ENCODE measurements around the gene CCDC3. TPM values are rescaled to one million over a fixed set of nuclear protein-coding genes. Genes with fewer than 3 reads are reported as not detected.

Gene CCDC3
- total and polyA plus RNA-seq, 2 of the 4 experiments (the other 2 are of a cell fraction), result 0.29 to 0.36 TPM

GRCh38 chr10:12928571-12928970, 72.9 kb downstream of the CCDC3 start:
- no peak overlapping the region for H4K5ac ChIP-seq (ENCODE audit: low read depth, low read length)
- H2AK5ac ChIP-seq (ENCODE audit: low read depth, low read length), result no peak overlapping the region
- in situ Hi-C loops (cut with MboI; ENCODE audit: low sequenced_read_pairs) (no loop called here), intact Hi-C loops (cut with micrococcal nuclease) (no loop called here), dilution Hi-C loops (cut with HindIII; ENCODE audit: low sequenced_read_pairs, unreplicated experiment) (no loop called here)
- no peak for ATAC-seq (ENCODE audit: low read depth)
- no peak overlapping the region for H3K4ac ChIP-seq (ENCODE audit: low read depth, low read length)
- no peaks in the 10 kb centered on the region; the same call in 1 of the 2 replicates for H3K27me3 ChIP-seq (ENCODE audit: control insufficient read depth, insufficient read depth, low read length)
- no peak overlapping the region for H2BK20ac ChIP-seq (ENCODE audit: low read depth, low read length)
- ChIA-PET POLR2A (ENCODE audit: unreplicated experiment) (no interaction called here), CTCF (no interaction called here)
- no peaks in the 10 kb centered on the region for H3K36me3 ChIP-seq (ENCODE audit: control insufficient read depth, insufficient read depth, low read length)
- no peaks in the 10 kb centered on the region for H3K9me1 ChIP-seq (ENCODE audit: insufficient read depth, low read length)
- no peak overlapping the region for H2BK15ac ChIP-seq (ENCODE audit: low read depth, low read length)
- no peak overlapping the region for H2AK9ac ChIP-seq (replicated peaks; ENCODE audit: low read depth, low read length, poor library complexity)
- no peak overlapping the region for H4K8ac ChIP-seq (ENCODE audit: low read depth in 2 of 2, low read length in 2 of 2)
- H4K91ac ChIP-seq (ENCODE audit: insufficient read depth, low read depth, low read length), result no peak overlapping the region
- no peak overlapping the region for H3K4me2 ChIP-seq (ENCODE audit: low read depth, low read length)
- no peak overlapping the region for H2BK120ac ChIP-seq (ENCODE audit: low read depth, low read length)
- H2AFZ ChIP-seq (replicated peaks; ENCODE audit: low read length, poor library complexity), result no peak overlapping the region
- no CpG with 5 or more reads among the region's 6 CpGs for WGBS, 2 experiments (ENCODE audit: extremely low coverage in 2 of 2, insufficient read length in 1 of 2)
- H3K4me3 ChIP-seq (ENCODE audit: insufficient read depth, low read depth, low read length), result no peak overlapping the region
- no peaks in the 10 kb centered on the region for H3K79me1 ChIP-seq (ENCODE audit: low read depth in 1 of 2, low read length in 2 of 2)
- no peak overlapping the region for H3K23ac ChIP-seq (ENCODE audit: low read depth, low read length)
- H3K4me1 ChIP-seq (ENCODE audit: control insufficient read depth, insufficient read depth, low read length), result no peaks in the 10 kb centered on the region
- H4K20me1 ChIP-seq (ENCODE audit: insufficient read depth, low read length), result no peaks in the 10 kb centered on the region
- no peak overlapping the region for H3K9ac ChIP-seq (ENCODE audit: low read depth, low read length)
- H3K14ac ChIP-seq (replicated peaks; ENCODE audit: low read depth, low read length), result no peak overlapping the region
- no TSS peak for BruUV-seq (replicated peaks)
- no peak overlapping the region for H3K56ac ChIP-seq (ENCODE audit: extremely low read depth, insufficient read depth, low read length)
- H3K27ac ChIP-seq (ENCODE audit: insufficient read depth, low read length), result no peak overlapping the region
- H3K9me3 ChIP-seq (ENCODE audit: control insufficient read depth, insufficient read depth, low read length), result peaks cover 1% of the 10 kb centered on the region; the same call in 1 of the 2 replicates
- no peak for DNase-seq
- H3K18ac ChIP-seq (ENCODE audit: low read depth, low read length), result no peak overlapping the region
- H2BK5ac ChIP-seq (ENCODE audit: low read depth, low read length, poor library complexity, severe bottlenecking), result no peak overlapping the region
- TF ChIP-seq FOS (IDR thresholded peaks at IDR 0.05; ENCODE audit: low read depth, low read length), result no peak
- no peak for TF ChIP-seq USF2 (IDR thresholded peaks at IDR 0.05; ENCODE audit: low read depth, low read length)
- TF ChIP-seq, protein P1, sequence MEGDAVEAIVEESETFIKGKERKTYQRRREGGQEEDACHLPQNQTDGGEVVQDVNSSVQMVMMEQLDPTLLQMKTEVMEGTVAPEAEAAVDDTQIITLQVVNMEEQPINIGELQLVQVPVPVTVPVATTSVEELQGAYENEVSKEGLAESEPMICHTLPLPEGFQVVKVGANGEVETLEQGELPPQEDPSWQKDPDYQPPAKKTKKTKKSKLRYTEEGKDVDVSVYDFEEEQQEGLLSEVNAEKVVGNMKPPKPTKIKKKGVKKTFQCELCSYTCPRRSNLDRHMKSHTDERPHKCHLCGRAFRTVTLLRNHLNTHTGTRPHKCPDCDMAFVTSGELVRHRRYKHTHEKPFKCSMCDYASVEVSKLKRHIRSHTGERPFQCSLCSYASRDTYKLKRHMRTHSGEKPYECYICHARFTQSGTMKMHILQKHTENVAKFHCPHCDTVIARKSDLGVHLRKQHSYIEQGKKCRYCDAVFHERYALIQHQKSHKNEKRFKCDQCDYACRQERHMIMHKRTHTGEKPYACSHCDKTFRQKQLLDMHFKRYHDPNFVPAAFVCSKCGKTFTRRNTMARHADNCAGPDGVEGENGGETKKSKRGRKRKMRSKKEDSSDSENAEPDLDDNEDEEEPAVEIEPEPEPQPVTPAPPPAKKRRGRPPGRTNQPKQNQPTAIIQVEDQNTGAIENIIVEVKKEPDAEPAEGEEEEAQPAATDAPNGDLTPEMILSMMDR (conservative IDR thresholded peaks at IDR 0.05; ENCODE audit: low read depth, low read length), result no peak
- TF ChIP-seq MXI1 (IDR thresholded peaks at IDR 0.05; ENCODE audit: borderline replicate concordance, low read depth, low read length), result no peak
- TF ChIP-seq RCOR1 (IDR thresholded peaks at IDR 0.05; ENCODE audit: insufficient replicate concordance, low read length), result no peak
- TF ChIP-seq MAFK (IDR thresholded peaks at IDR 0.05; ENCODE audit: low read depth, low read length), result no peak
- TF ChIP-seq CEBPB (IDR thresholded peaks at IDR 0.05; ENCODE audit: low read depth, low read length), result no peak
- TF ChIP-seq, protein P2, sequence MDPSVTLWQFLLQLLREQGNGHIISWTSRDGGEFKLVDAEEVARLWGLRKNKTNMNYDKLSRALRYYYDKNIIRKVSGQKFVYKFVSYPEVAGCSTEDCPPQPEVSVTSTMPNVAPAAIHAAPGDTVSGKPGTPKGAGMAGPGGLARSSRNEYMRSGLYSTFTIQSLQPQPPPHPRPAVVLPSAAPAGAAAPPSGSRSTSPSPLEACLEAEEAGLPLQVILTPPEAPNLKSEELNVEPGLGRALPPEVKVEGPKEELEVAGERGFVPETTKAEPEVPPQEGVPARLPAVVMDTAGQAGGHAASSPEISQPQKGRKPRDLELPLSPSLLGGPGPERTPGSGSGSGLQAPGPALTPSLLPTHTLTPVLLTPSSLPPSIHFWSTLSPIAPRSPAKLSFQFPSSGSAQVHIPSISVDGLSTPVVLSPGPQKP (IDR thresholded peaks at IDR 0.05; ENCODE audit: borderline replicate concordance, low read depth, low read length), result no peak
- no peak for TF ChIP-seq POLR2A (IDR thresholded peaks at IDR 0.05; ENCODE audit: low read depth, low read length)
- TF ChIP-seq RFX5 (IDR thresholded peaks at IDR 0.05; ENCODE audit: low read depth, low read length), result no peak
- no peak for TF ChIP-seq SMC3 (IDR thresholded peaks at IDR 0.05; ENCODE audit: low read depth, low read length)
- no peak for TF ChIP-seq RAD21 (IDR thresholded peaks at IDR 0.05; ENCODE audit: low read length)
